CD14-positive monocyte (primary cell): ENCODE results near the gene PHAF1. TPM values are rescaled to one million over a fixed set of nuclear protein-coding genes. Genes with fewer than 3 reads are reported as not detected.
"Not testable (repeated sequence)": the region's sequence is repeated elsewhere in the genome, so short reads cannot be mapped to it uniquely, and the experiment has no call there.

Experiments used
- DNase-seq, 3 donors: peaks; one replicate each; pipeline ENCODE4 v3.0.0-alpha.2; 2011 to 2022
- H2AFZ ChIP-seq: 2 replicates; pipeline ENCODE4 v1.6.0; 2012; ENCODE audit warnings: mild to moderate bottlenecking, low read depth, low read length, inconsistent platforms; ENCODE audit not compliant: insufficient read depth, poor library complexity, severe bottlenecking
- H3K27ac ChIP-seq, 2 donors: 1 replicate in 1 of 2; 2 replicates in 1 of 2; pipeline ENCODE4 v1.5.1; 2012 to 2013; ENCODE audit warnings: low read length in 2 of 2, control low read depth in 1 of 2, inconsistent platforms in 1 of 2, low read depth in 1 of 2, mild to moderate bottlenecking in 1 of 2
- H3K27me3 ChIP-seq, 2 donors: one replicate each; pipeline versions ENCODE4 v1.6.0 to v1.6.1; 2011 to 2013; ENCODE audit warnings: low read length in 2 of 2; ENCODE audit not compliant: control insufficient read depth in 2 of 2, insufficient read depth in 2 of 2
- H3K36me3 ChIP-seq, 2 donors: replicated peaks in 1 of 2; 1 replicate in 1 of 2; 2 replicates in 1 of 2; pipeline versions ENCODE4 v1.5.1 to v1.6.1; 2012 to 2013; ENCODE audit warnings: low read length in 2 of 2, control low read depth in 1 of 2, inconsistent platforms in 1 of 2, mild to moderate bottlenecking in 1 of 2; ENCODE audit not compliant: insufficient read depth in 2 of 2, control insufficient read depth in 1 of 2
- H3K4me1 ChIP-seq, 2 donors: 1 replicate in 1 of 2; 2 replicates in 1 of 2; pipeline versions ENCODE4 v1.5.1 to v1.6.1; 2012 to 2013; ENCODE audit warnings: low read length in 2 of 2, control low read depth in 1 of 2, inconsistent platforms in 1 of 2, mild to moderate bottlenecking in 1 of 2, moderate library complexity in 1 of 2; ENCODE audit not compliant: insufficient read depth in 2 of 2, control insufficient read depth in 1 of 2
- H3K4me2 ChIP-seq: replicated peaks from 2 replicates; pipeline ENCODE3; 2012; ENCODE audit warnings: low read length, moderate library complexity, mild to moderate bottlenecking; ENCODE audit not compliant: poor library complexity, severe bottlenecking; ENCODE audit errors: extremely low read depth
- H3K4me3 ChIP-seq, 3 experiments: fragments of 200-600 bp in 1 of 3; sonication (generic) in 1 of 3; replicated peaks in 1 of 3; 1 replicate in 2 of 3; 2 replicates in 1 of 3; pipeline ENCODE4 v1.5.1; 2011 to 2013; ENCODE audit warnings: low read length in 3 of 3, mild to moderate bottlenecking in 3 of 3, control low read depth in 2 of 3, low read depth in 2 of 3, inconsistent platforms in 1 of 3, moderate library complexity in 1 of 3
- H3K79me2 ChIP-seq: 2 replicates; pipeline ENCODE4 v1.6.0; 2012; ENCODE audit warnings: mild to moderate bottlenecking, control low read depth, inconsistent platforms, low read length, moderate library complexity; ENCODE audit not compliant: insufficient read depth
- H3K9ac ChIP-seq: 2 replicates; pipeline ENCODE4 v1.6.0; 2017; ENCODE audit warnings: low read length, mild to moderate bottlenecking; ENCODE audit not compliant: insufficient read depth, poor library complexity, severe bottlenecking
- H3K9me3 ChIP-seq, 2 donors: replicated peaks in 1 of 2; 1 replicate in 1 of 2; 2 replicates in 1 of 2; pipeline versions ENCODE4 v1.5.1 to v1.6.1; 2012 to 2013; ENCODE audit warnings: low read length in 2 of 2, control low read depth in 1 of 2; ENCODE audit not compliant: control insufficient read depth in 1 of 2, insufficient read depth in 1 of 2
- H4K20me1 ChIP-seq: 2 replicates; pipeline ENCODE4 v1.6.0; 2012; ENCODE audit warnings: mild to moderate bottlenecking, low read length, control low read depth, moderate library complexity; ENCODE audit not compliant: insufficient read depth
- H3K27ac Mint-ChIP-seq, 7 donors: one replicate each; pipeline ENCODE4 v1.8.0; 2020; ENCODE audit warnings: mild to moderate bottlenecking in 7 of 7, mixed read lengths in 7 of 7, moderate library complexity in 6 of 7, inconsistent platforms in 2 of 7
- H3K27me3 Mint-ChIP-seq, 3 donors: one replicate each; pipeline ENCODE4 v1.8.0; 2021 to 2022; ENCODE audit warnings: low read depth in 3 of 3, mild to moderate bottlenecking in 3 of 3, mixed read lengths in 3 of 3, moderate library complexity in 3 of 3, inconsistent platforms in 1 of 3
- H3K36me3 Mint-ChIP-seq, 2 donors: one replicate each; pipeline ENCODE4 v1.8.0; 2020; ENCODE audit warnings: mixed read lengths in 2 of 2, inconsistent platforms in 1 of 2, mild to moderate bottlenecking in 1 of 2
- H3K4me1 Mint-ChIP-seq: one replicate; pipeline ENCODE4 v1.8.0; 2020; ENCODE audit warnings: mild to moderate bottlenecking, mixed read lengths
- H3K4me3 Mint-ChIP-seq, 2 donors: one replicate each; pipeline ENCODE4 v1.8.0; 2020; ENCODE audit warnings: mild to moderate bottlenecking in 2 of 2, mixed read lengths in 2 of 2, moderate library complexity in 1 of 2
- H3K9me3 Mint-ChIP-seq, 7 donors: one replicate each; pipeline ENCODE4 v1.8.0; 2020 to 2022; ENCODE audit warnings: mixed read lengths in 7 of 7, mild to moderate bottlenecking in 6 of 7, moderate library complexity in 6 of 7, inconsistent platforms in 2 of 7
- CTCF ChIP-seq: fragments of 200-600 bp; IDR thresholded peaks from one replicate; pipeline ENCODE4 v1.8.0; 2022; ENCODE audit warnings: antibody characterized with exemption, mild to moderate bottlenecking
- WGBS: methylation state at CpG from one replicate; pipeline ENCODE4 v1.1.5; 2013; ENCODE audit warnings: missing lambda C conversion rate; ENCODE audit not compliant: insufficient coverage; 5-methylcytosine and 5-hydroxymethylcytosine counted together
- intact Hi-C, 2 donors: fragments of 100-400 bp; cut with micrococcal nuclease; formaldehyde crosslinking; loops; one replicate each; pipeline versions ENCODE4 v1.15.0 to v1.15.1; 2023
- polyA plus RNA-seq, 3 donors: library from polyadenylated mRNA; depleted of rRNA in 1 of 3; unstranded in 2 of 3; stranded (reverse) in 1 of 3; fragments of 300-500 nt in 2 of 3; fragments of >200 nt in 1 of 3; fragmentation: Illumina TruSeq in 2 of 3; gene quantifications; 1 replicate in 2 of 3; 2 replicates in 1 of 3; pipeline ENCODE4 v1.2.3, GENCODE V29; 2012 to 2021

PHAF1 gene
- polyA plus RNA-seq, 3 donors: 18.8 to 68.2 (median 26.5) TPM

GRCh38 chr16:67117716-67118115 lies 8.0 kb downstream of the PHAF1 start:
- Histone ChIP-seq H3K4me2 (peak overlapping the region; percentile 55), H3K27me3 (no peaks in the 10 kb centered on the region), H4K20me1 (peaks cover 95% of the 10 kb centered on the region), H2AFZ (no peak overlapping the region), H3K4me1 (peaks cover 43 to 46% of the 10 kb centered on the region in 2 donors), H3K4me3 (no peak overlapping the region), H3K9me3 (no peaks in the 10 kb centered on the region), H3K9ac (no peak overlapping the region), H3K79me2 (peaks cover 85% of the 10 kb centered on the region), H3K27ac (peak overlapping the region; percentile 66 to 96), H3K36me3 (peaks cover 32 to 55% of the 10 kb centered on the region in 2 donors)
- no peaks in the 10 kb centered on the region for H3K27me3 Mint-ChIP-seq
- no peak for TF ChIP-seq CTCF
- peaks cover 45% of the 10 kb centered on the region for H3K4me1 Mint-ChIP-seq
- H3K4me3 Mint-ChIP-seq: no peak overlapping the region
- peaks cover 0 to 2% (median 0%) of the 10 kb centered on the region in 7 donors for H3K9me3 Mint-ChIP-seq
- WGBS: 100% methylated on average over 1 of the region's 9 CpGs
- peaks cover 52 to 66% of the 10 kb centered on the region in 2 donors for H3K36me3 Mint-ChIP-seq
- no peak for DNase-seq
- H3K27ac Mint-ChIP-seq: peak overlapping the region; percentile 90 to 97 (median 96)
- intact Hi-C loops: loop anchor here in 1 of 2 donors (5.0 kb wide), 1 partner anchor 90 kb away; the partner anchor contains the start of gene CBFB

GRCh38 chr16:67120025-67120424 lies 10.3 kb downstream of the PHAF1 start:
- no peak overlapping the region for H3K4me3 Mint-ChIP-seq
- TF ChIP-seq CTCF: no peak
- peaks cover 56 to 70% of the 10 kb centered on the region in 2 donors for H3K36me3 Mint-ChIP-seq
- H3K4me3 ChIP-seq: no peak overlapping the region
- H3K27me3 ChIP-seq: no peaks in the 10 kb centered on the region
- peaks cover 74% of the 10 kb centered on the region for H3K79me2 ChIP-seq
- WGBS: 96% methylated on average over 4 of the region's 5 CpGs
- peak overlapping the region in 1 of 7 donors; percentile 32 for H3K27ac Mint-ChIP-seq
- no peak overlapping the region for H3K4me2 ChIP-seq
- H2AFZ ChIP-seq: no peak overlapping the region
- peaks cover 98% of the 10 kb centered on the region for H4K20me1 ChIP-seq
- peaks cover 54 to 66% of the 10 kb centered on the region in 2 donors for H3K36me3 ChIP-seq
- H3K4me1 Mint-ChIP-seq: peaks cover 29% of the 10 kb centered on the region
- peaks cover 0 to 2% (median 0%) of the 10 kb centered on the region in 7 donors for H3K9me3 Mint-ChIP-seq
- no peak overlapping the region for H3K9ac ChIP-seq
- no peaks in the 10 kb centered on the region for H3K9me3 ChIP-seq
- H3K4me1 ChIP-seq: peaks cover 29 to 30% of the 10 kb centered on the region in 2 donors
- no peak for DNase-seq
- peaks cover 0 to 2% (median 0%) of the 10 kb centered on the region in 3 donors for H3K27me3 Mint-ChIP-seq
- H3K27ac ChIP-seq: no peak overlapping the region
- intact Hi-C loops: no loop called here

- H3K27ac ChIP-seq, H3K9ac ChIP-seq, intact Hi-C loops, H3K4me2 ChIP-seq, H2AFZ ChIP-seq, H3K27me3 Mint-ChIP-seq, H3K4me1 ChIP-seq, H3K9me3 Mint-ChIP-seq, H3K4me3 ChIP-seq, H3K9me3 ChIP-seq, DNase-seq, H3K27ac Mint-ChIP-seq, H3K4me1 Mint-ChIP-seq, H3K4me3 Mint-ChIP-seq, H3K27me3 ChIP-seq: not testable (repeated sequence)
- Histone ChIP-seq H3K36me3 (peaks cover 78 to 90% of the 10 kb centered on the region in 2 donors), H3K79me2 (peaks cover 52% of the 10 kb centered on the region), H4K20me1 (peaks cover 98% of the 10 kb centered on the region)
- 100% methylated on average over 2 of the region's 5 CpGs for WGBS
- peaks cover 69 to 92% of the 10 kb centered on the region in 2 donors for H3K36me3 Mint-ChIP-seq
Measured at GRCh38 chr16:67122799-67123198, 13.1 kb downstream of the PHAF1 start.
